ENCODE measurements around the gene SCYGR5. TPM values are rescaled to one million over a fixed set of nuclear protein-coding genes. Genes with fewer than 3 reads are reported as not detected.

The SCYGR5 gene
- total RNA-seq, 2 donors from 2014 or later, result not detected

DNA sequence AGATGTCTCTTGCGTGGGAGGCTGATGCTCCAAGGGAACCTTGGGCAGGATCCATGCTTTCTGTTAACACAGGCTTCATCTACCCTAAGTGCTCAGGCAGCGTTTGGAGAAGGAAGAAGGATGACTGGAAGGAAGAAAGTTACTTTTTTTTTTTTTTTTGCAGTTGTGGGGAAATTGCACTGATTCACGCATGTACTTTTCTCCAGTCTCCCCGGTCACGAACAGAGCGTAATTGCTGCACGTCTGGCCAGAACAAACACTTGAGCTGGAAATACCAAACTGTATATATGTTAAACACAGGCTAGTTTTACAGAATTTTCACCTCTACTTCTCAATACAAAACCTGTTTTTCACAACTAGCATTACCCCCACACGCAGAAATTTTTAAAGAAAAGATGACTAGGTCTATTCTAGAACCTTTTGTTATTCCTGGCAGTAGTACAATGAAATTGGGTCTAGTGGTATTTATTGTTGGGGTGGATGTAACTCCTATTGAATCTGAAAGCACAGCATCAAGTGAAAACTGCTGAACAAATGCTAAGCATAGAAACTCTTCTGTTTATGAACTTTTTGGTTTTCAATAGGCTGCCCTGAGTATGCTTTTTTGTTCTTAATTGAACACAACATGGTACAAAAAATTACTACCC lies 9.3 kb upstream of the SCYGR5 start:
- H3K36me3 ChIP-seq (ENCODE audit: control insufficient read depth, insufficient read depth, low read length), result no peaks in the 10 kb centered on the region
- H3K4me1 Mint-ChIP-seq, result peaks cover 15% of the 10 kb centered on the region
- no peaks in the 10 kb centered on the region for H3K27me3 Mint-ChIP-seq (ENCODE audit: insufficient read depth)
- no peak overlapping the region for H3K4me3 ChIP-seq (ENCODE audit: low read length)
- H3K4me1 ChIP-seq (ENCODE audit: control insufficient read depth, insufficient read depth, low read length), result peaks cover 9% of the 10 kb centered on the region
- DNase-seq, result no peak
- H3K27ac Mint-ChIP-seq, result no peak overlapping the region
- H3K36me3 Mint-ChIP-seq (ENCODE audit: low read depth), result no peaks in the 10 kb centered on the region
- TF ChIP-seq, protein P1, sequence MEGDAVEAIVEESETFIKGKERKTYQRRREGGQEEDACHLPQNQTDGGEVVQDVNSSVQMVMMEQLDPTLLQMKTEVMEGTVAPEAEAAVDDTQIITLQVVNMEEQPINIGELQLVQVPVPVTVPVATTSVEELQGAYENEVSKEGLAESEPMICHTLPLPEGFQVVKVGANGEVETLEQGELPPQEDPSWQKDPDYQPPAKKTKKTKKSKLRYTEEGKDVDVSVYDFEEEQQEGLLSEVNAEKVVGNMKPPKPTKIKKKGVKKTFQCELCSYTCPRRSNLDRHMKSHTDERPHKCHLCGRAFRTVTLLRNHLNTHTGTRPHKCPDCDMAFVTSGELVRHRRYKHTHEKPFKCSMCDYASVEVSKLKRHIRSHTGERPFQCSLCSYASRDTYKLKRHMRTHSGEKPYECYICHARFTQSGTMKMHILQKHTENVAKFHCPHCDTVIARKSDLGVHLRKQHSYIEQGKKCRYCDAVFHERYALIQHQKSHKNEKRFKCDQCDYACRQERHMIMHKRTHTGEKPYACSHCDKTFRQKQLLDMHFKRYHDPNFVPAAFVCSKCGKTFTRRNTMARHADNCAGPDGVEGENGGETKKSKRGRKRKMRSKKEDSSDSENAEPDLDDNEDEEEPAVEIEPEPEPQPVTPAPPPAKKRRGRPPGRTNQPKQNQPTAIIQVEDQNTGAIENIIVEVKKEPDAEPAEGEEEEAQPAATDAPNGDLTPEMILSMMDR (conservative IDR thresholded peaks at IDR 0.05), result no peak
- H3K9me3 ChIP-seq (ENCODE audit: control insufficient read depth, low read length), result no peaks in the 10 kb centered on the region
- no peak overlapping the region for H3K4me3 Mint-ChIP-seq
- WGBS, 2 experiments (ENCODE audit: insufficient coverage in 1 of 2, insufficient read length in 1 of 2), result 92 to 100% methylated on average over 3 to 8 of the region's 8 CpGs
- H3K27ac ChIP-seq (ENCODE audit: low read depth, low read length), result no peak overlapping the region
- no peaks in the 10 kb centered on the region for H3K9me3 Mint-ChIP-seq
- no peaks in the 10 kb centered on the region for H3K27me3 ChIP-seq (ENCODE audit: control insufficient read depth, insufficient read depth, low read length, poor library complexity, severe bottlenecking)
- no peak overlapping the region for H3K9ac ChIP-seq (ENCODE audit: extremely low read depth, low read length, poor library complexity, severe bottlenecking)

GRCh38 chr2:227661025-227661649 lies 5.5 kb upstream of the SCYGR5 start:
- H3K27me3 Mint-ChIP-seq (ENCODE audit: insufficient read depth), result no peaks in the 10 kb centered on the region

DNA sequence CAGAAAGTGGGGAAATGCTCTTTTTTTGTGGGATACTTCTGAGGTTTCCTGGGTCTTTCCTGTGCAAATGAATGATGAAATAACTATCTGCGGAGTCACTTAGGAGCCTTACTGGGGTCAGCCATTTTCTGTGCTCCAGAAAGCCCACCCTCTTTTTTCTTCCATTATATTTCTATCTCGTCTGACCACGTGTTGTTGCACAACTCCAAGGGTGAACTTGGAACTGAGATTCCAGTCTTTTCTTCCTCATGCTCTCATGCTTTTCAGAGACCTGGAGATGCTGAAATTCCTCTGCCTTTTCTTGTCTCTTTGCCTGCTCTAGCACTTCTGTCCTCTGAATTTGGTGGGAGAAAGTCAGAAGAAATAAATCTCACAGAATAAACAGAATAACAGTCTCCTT lies 4.8 kb upstream of the SCYGR5 start:
- Histone ChIP-seq H3K27me3 (ENCODE audit: control insufficient read depth, insufficient read depth, low read length, poor library complexity, severe bottlenecking) (no peaks in the 10 kb centered on the region), H3K9me3 (ENCODE audit: control insufficient read depth, low read length) (no peaks in the 10 kb centered on the region), H3K4me3 (ENCODE audit: low read length) (no peak overlapping the region), H3K27ac (ENCODE audit: low read depth, low read length) (no peak overlapping the region), H3K36me3 (ENCODE audit: control insufficient read depth, insufficient read depth, low read length) (no peaks in the 10 kb centered on the region), H3K4me1 (ENCODE audit: control insufficient read depth, insufficient read depth, low read length) (peaks cover 9% of the 10 kb centered on the region), H3K9ac (ENCODE audit: extremely low read depth, low read length, poor library complexity, severe bottlenecking) (no peak overlapping the region)
- Mint-ChIP-seq H3K4me3 (no peak overlapping the region), H3K9me3 (no peaks in the 10 kb centered on the region), H3K27me3 (ENCODE audit: insufficient read depth) (no peaks in the 10 kb centered on the region), H3K36me3 (ENCODE audit: low read depth) (no peaks in the 10 kb centered on the region), H3K4me1 (peaks cover 15% of the 10 kb centered on the region), H3K27ac (no peak overlapping the region)
- TF ChIP-seq, protein P1 (conservative IDR thresholded peaks at IDR 0.05), result no peak
- no peak for DNase-seq
- WGBS, 2 experiments (ENCODE audit: insufficient coverage in 1 of 2, insufficient read length in 1 of 2), result 91% methylated on average over 3 of the region's 3 CpGs

More at GRCh38 chr2:227661025-227661649, 5.5 kb upstream of the SCYGR5 start:
- Mint-ChIP-seq H3K4me3 (no peak overlapping the region), H3K4me1 (peaks cover 15% of the 10 kb centered on the region), H3K9me3 (no peaks in the 10 kb centered on the region), H3K36me3 (ENCODE audit: low read depth) (no peaks in the 10 kb centered on the region), H3K27ac (no peak overlapping the region)
- Histone ChIP-seq H3K27ac (ENCODE audit: low read depth, low read length) (no peak overlapping the region), H3K4me1 (ENCODE audit: control insufficient read depth, insufficient read depth, low read length) (peaks cover 9% of the 10 kb centered on the region), H3K9me3 (ENCODE audit: control insufficient read depth, low read length) (no peaks in the 10 kb centered on the region), H3K4me3 (ENCODE audit: low read length) (peak overlapping the region; percentile 23), H3K27me3 (ENCODE audit: control insufficient read depth, insufficient read depth, low read length, poor library complexity, severe bottlenecking) (no peaks in the 10 kb centered on the region), H3K9ac (ENCODE audit: extremely low read depth, low read length, poor library complexity, severe bottlenecking) (no peak overlapping the region), H3K36me3 (ENCODE audit: control insufficient read depth, insufficient read depth, low read length) (no peaks in the 10 kb centered on the region)
- TF ChIP-seq, protein P1 (conservative IDR thresholded peaks at IDR 0.05), result no peak
- DNase-seq, result peak; percentile 73
- 43 to 48% methylated on average over 3 to 7 of the region's 7 CpGs for WGBS, 2 experiments (ENCODE audit: insufficient coverage in 1 of 2, insufficient read length in 1 of 2)

Measured in endodermal cell (in vitro differentiated cells).